ENCODE results near the gene CUX1. TPM values are rescaled to one million over a fixed set of nuclear protein-coding genes. Genes with fewer than 3 reads are reported as not detected.

The CUX1 gene
- total and polyA plus RNA-seq, 2 donors (not counting 1 experiment from before 2014, with no cell fraction given) = 22.7 to 38.1 TPM

GRCh38 chr7:102044984-102045673 lies 227.7 kb downstream of the CUX1 start:
- H3K9ac ChIP-seq (ENCODE audit: insufficient read depth, low read length) = no peak overlapping the region
- TF ChIP-seq EZH2 (IDR thresholded peaks at IDR 0.05; ENCODE audit: low read length, missing control alignments) (no peak), CTCF (conservative IDR thresholded peaks at IDR 0.05 in 1 of 2, IDR thresholded peaks at IDR 0.05 in 1 of 2; ENCODE audit: low read depth in 1 of 2, low read length in 2 of 2) (no peak)
- H3K36me3 ChIP-seq (ENCODE audit: control insufficient read depth, insufficient read depth, low read length) = no peaks in the 10 kb centered on the region
- H3K4me3 ChIP-seq (replicated peaks in 1 of 4; ENCODE audit: control extremely low read depth in 1 of 4, insufficient read depth in 1 of 4, low read depth in 3 of 4, low read length in 4 of 4) = peak overlapping the region in 2 of 4 experiments; percentile 5 to 7
- H3K4me2 ChIP-seq (ENCODE audit: extremely low read depth, insufficient read depth, low read length) = peak overlapping the region; percentile 77
- no peaks in the 10 kb centered on the region for H3K79me2 ChIP-seq (ENCODE audit: control insufficient read depth, insufficient read depth, low read length)
- no peaks in the 10 kb centered on the region for H3K9me3 ChIP-seq (ENCODE audit: control insufficient read depth, insufficient read depth, low read depth, low read length)
- H4K20me1 ChIP-seq (ENCODE audit: control insufficient read depth, extremely low read depth, insufficient read depth, low read length) = peaks cover 2% of the 10 kb centered on the region
- H3K27me3 ChIP-seq (ENCODE audit: control insufficient read depth, insufficient read depth, low read length) = no peaks in the 10 kb centered on the region
- H3K27ac ChIP-seq (ENCODE audit: insufficient read depth, low read length) = no peak overlapping the region
- H2AFZ ChIP-seq (ENCODE audit: low read length) = no peak overlapping the region
- peak; percentile 89 to 98 for DNase-seq (ENCODE audit: low read depth in 2 of 2)
- H3K4me1 ChIP-seq (ENCODE audit: control insufficient read depth, extremely low read depth, insufficient read depth, low read length) = peaks cover 16% of the 10 kb centered on the region

GRCh38 chr7:102045681-102046372 lies 228.4 kb downstream of the CUX1 start:
- no peaks in the 10 kb centered on the region for H3K27me3 ChIP-seq (ENCODE audit: control insufficient read depth, insufficient read depth, low read length)
- TF ChIP-seq CTCF (conservative IDR thresholded peaks at IDR 0.05 in 1 of 2, IDR thresholded peaks at IDR 0.05 in 1 of 2; ENCODE audit: low read depth in 1 of 2, low read length in 2 of 2) = no peak
- TF ChIP-seq EZH2 (IDR thresholded peaks at IDR 0.05; ENCODE audit: low read length, missing control alignments) = no peak
- H3K9ac ChIP-seq (ENCODE audit: insufficient read depth, low read length) = no peak overlapping the region
- H3K27ac ChIP-seq (ENCODE audit: insufficient read depth, low read length) = no peak overlapping the region
- H2AFZ ChIP-seq (ENCODE audit: low read length) = no peak overlapping the region
- H4K20me1 ChIP-seq (ENCODE audit: control insufficient read depth, extremely low read depth, insufficient read depth, low read length) = peaks cover 2% of the 10 kb centered on the region
- H3K4me3 ChIP-seq (replicated peaks in 1 of 4; ENCODE audit: control extremely low read depth in 1 of 4, insufficient read depth in 1 of 4, low read depth in 3 of 4, low read length in 4 of 4) = peak overlapping the region in 1 of 4 experiments; percentile 7
- DNase-seq (ENCODE audit: low read depth in 2 of 2) = no peak
- peak overlapping the region; percentile 77 for H3K4me2 ChIP-seq (ENCODE audit: extremely low read depth, insufficient read depth, low read length)
- peaks cover 16% of the 10 kb centered on the region for H3K4me1 ChIP-seq (ENCODE audit: control insufficient read depth, extremely low read depth, insufficient read depth, low read length)
- H3K9me3 ChIP-seq (ENCODE audit: control insufficient read depth, insufficient read depth, low read depth, low read length) = no peaks in the 10 kb centered on the region
- H3K36me3 ChIP-seq (ENCODE audit: control insufficient read depth, insufficient read depth, low read length) = no peaks in the 10 kb centered on the region
- H3K79me2 ChIP-seq (ENCODE audit: control insufficient read depth, insufficient read depth, low read length) = no peaks in the 10 kb centered on the region

GRCh38 chr7:102046373-102047117 lies 229.1 kb downstream of the CUX1 start:
- H3K27ac ChIP-seq (ENCODE audit: insufficient read depth, low read length) = no peak overlapping the region

More at GRCh38 chr7:102046373-102047117, 229.1 kb downstream of the CUX1 start:
- Histone ChIP-seq H3K79me2 (ENCODE audit: control insufficient read depth, insufficient read depth, low read length) (no peaks in the 10 kb centered on the region), H3K27me3 (ENCODE audit: control insufficient read depth, insufficient read depth, low read length) (no peaks in the 10 kb centered on the region), H3K4me1 (ENCODE audit: control insufficient read depth, extremely low read depth, insufficient read depth, low read length) (peaks cover 16% of the 10 kb centered on the region), H3K36me3 (ENCODE audit: control insufficient read depth, insufficient read depth, low read length) (no peaks in the 10 kb centered on the region), H3K4me2 (ENCODE audit: extremely low read depth, insufficient read depth, low read length) (no peak overlapping the region), H4K20me1 (ENCODE audit: control insufficient read depth, extremely low read depth, insufficient read depth, low read length) (peaks cover 2% of the 10 kb centered on the region), H2AFZ (ENCODE audit: low read length) (no peak overlapping the region), H3K9ac (ENCODE audit: insufficient read depth, low read length) (no peak overlapping the region), H3K4me3 (replicated peaks in 1 of 4; ENCODE audit: control extremely low read depth in 1 of 4, insufficient read depth in 1 of 4, low read depth in 3 of 4, low read length in 4 of 4) (no peak overlapping the region), H3K9me3 (ENCODE audit: control insufficient read depth, insufficient read depth, low read depth, low read length) (no peaks in the 10 kb centered on the region)
- DNase-seq (ENCODE audit: low read depth in 2 of 2) = peak in 1 of 2 donors; percentile 19
- TF ChIP-seq EZH2 (IDR thresholded peaks at IDR 0.05; ENCODE audit: low read length, missing control alignments) = no peak
- TF ChIP-seq CTCF (conservative IDR thresholded peaks at IDR 0.05 in 1 of 2, IDR thresholded peaks at IDR 0.05 in 1 of 2; ENCODE audit: low read depth in 1 of 2, low read length in 2 of 2) = no peak

Measured in fibroblast of lung (primary cell).